Activated T-cell treated with anti-CD3 and anti-CD28 coated beads, Interleukin-2, amount 50 U/mL, for 1 hour (primary cell): Measurements from ENCODE around the gene BANK1.
"Not testable (repeated sequence)": the region's sequence is repeated elsewhere in the genome, so short reads cannot be mapped to it uniquely, and the experiment has no call there.

Source experiments
- DNase-seq: peaks from one replicate; pipeline ENCODE4 v3.0.0-alpha.2; 2020

Gene BANK1

DNA sequence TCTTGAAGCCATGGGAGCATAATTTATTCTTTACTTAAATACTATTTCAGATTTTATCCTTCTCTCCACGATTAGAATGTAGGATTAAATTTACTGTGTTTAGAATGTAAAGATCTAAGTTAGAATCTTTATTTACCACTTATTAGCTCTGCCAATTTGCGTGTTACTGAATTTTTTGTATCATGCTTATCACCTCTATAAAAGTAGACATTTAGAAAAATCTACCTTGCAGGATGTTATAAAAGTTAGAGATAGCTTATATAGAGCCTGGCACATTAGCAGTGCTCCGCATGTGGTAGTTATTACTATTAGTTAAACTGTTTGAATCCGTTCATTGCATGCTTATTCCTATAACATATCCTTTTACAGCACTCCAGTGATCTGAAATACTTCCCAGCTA lies 97.9 kb downstream of the BANK1 start:
- no peak for DNase-seq

DNA sequence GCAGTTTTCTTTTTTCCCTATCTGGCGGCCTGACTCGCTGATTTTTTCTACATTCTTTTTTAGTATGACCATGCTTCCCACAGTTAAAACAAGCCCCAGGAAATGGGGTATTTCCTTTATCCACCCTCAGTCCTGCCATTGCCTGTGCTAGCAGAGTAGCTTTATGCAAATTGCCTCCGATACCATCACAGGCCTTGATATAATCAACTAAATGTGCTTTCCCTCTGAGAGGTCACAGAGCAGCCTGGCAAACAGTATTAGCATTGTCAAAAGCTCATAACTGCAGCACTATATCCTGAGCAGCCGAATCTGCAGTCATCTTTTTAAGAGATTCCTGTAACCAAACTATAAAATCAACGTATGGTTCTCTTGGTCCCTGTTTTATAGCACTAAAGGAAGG lies 115.0 kb downstream of the BANK1 start:
- not testable (repeated sequence) for DNase-seq

DNA sequence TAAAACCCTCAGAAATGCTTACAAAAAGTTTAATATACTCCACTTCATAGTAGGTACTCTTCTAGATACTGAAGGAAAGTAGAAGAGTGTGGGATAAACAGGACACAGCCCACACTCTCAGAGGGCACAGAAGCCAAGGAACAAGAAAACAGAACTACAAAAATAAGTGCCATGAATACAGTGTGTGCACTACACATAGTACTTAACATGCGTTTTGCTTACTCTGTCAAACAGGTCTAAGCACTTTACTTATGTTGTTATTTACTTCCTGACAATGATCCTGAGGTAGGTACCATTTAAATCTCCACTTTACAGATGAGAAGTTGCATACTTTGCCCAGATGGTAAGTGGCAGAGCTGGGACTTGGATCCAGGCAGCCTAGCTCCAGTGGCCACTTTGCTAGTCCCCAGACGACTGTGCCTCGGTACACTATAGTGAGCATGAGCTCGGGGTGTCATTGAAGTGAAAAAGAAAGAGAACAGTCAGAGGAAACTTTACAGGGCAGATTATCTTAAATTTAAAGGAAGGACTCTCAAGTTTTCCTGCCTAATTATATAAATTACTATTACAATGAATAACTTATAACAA lies 120.3 kb downstream of the BANK1 start:
- DNase-seq, result no peak

GRCh38 chr4:101911616-101912015 lies 121.1 kb downstream of the BANK1 start:
- no peak for DNase-seq

- no peak for DNase-seq
Measured at GRCh38 chr4:101914761-101915160, 124.2 kb downstream of the BANK1 start.

- no peak for DNase-seq
Measured at GRCh38 chr4:101919373-101919977, 128.9 kb downstream of the BANK1 start.

DNA sequence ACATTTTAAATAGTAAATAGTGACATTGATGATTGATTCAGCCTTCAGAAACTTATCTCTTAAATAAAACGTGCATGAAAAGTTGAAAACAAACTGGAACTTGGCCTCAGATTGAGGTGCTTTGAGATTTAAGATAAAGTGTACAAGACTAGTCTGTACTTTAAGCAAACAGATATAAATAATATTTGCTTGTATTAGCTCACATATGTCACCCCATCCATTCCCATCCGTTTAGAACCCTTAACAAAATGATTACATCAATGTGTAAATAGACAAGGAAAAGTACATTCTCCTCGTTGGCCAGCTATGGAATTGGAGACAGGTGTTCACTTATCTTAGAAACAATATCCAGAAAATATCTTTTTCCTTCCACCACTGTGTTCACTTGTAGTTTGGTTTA lies 130.8 kb downstream of the BANK1 start:
- DNase-seq, result no peak

- no peak for DNase-seq
Measured at GRCh38 chr4:101931619-101932018, 141.1 kb downstream of the BANK1 start.

- no peak for DNase-seq
Measured at GRCh38 chr4:101933855-101934254, 143.3 kb downstream of the BANK1 start.

- DNase-seq, result no peak
Measured at GRCh38 chr4:101938836-101939235, 148.3 kb downstream of the BANK1 start.

GRCh38 chr4:101941816-101942358 lies 151.4 kb downstream of the BANK1 start:
- DNase-seq, result no peak

GRCh38 chr4:101942891-101943290 lies 152.4 kb downstream of the BANK1 start:
- no peak for DNase-seq

GRCh38 chr4:101944649-101945048 lies 154.1 kb downstream of the BANK1 start:
- DNase-seq, result no peak

DNA sequence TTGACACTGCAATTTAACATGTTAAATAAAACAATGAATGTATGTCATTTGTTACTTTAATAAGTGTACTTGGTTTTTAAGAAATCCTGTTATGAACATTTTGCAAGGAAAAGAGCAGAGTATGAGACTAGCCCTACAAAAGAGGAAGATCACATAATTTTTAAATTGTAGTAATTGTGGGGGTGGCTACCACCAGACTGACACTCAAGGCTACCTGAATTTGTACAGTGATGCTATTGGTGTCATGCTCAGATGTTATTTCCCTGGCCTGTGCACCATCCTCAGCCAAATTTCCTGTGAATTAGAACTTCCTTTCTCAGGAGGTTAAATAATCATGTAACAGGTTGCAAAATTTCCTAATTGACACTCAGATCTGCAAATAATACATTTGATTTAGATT lies 157.5 kb downstream of the BANK1 start:
- no peak for DNase-seq

DNA sequence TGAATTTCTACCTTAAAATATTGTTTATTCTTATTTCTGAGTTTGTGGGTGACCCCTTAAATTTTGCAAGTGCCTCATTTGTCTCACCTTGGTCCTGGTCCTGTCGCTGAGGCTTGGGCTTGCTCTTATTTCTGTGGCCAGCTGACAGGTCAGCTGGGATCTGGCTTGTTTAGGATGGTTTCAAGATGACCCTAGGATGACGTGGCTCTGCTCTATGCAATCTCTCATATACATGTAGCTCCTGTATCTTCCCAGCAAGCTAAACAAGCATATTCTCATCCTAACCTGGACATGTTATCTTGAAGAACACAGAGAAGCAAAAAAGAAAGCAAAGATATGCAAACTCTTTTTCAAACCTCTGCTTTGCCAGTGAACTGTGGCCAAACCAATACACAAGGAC lies 158.4 kb downstream of the BANK1 start:
- no peak for DNase-seq

DNA sequence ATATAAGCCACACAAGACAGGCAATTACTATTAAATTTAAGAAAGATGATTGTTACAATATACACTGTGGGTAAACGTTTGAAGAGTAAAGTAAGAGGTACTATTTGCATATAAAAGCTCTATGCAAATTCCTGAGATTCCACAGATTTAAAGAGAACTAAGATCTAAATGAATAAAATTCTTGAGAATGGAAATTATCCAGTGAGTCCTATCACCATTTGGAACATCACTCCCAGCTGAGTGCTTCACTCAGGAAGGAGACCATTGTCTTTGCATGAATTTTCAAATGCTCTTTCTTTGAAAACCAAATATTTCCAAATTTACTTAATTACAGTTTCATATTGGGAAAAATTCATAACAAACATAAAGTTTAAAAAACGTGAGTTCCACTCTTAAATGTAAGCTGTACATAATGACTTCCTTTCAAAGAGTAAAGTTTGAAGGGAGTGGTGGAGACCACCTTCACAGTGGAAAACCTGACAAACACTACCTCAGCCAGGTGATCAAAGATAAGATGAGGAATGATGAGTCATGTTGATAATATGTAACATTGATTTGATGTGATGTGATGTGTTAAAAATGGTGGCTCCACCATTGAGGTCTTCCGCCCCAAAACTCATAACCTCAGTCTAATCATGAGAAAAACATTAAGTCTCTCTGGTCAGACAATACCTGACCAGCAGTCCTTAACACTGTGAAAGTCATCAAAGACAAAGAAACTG lies 159.9 kb downstream of the BANK1 start:
- DNase-seq, result no peak

- DNase-seq, result no peak
Measured at GRCh38 chr4:101952985-101953384, 162.5 kb downstream of the BANK1 start.

DNA sequence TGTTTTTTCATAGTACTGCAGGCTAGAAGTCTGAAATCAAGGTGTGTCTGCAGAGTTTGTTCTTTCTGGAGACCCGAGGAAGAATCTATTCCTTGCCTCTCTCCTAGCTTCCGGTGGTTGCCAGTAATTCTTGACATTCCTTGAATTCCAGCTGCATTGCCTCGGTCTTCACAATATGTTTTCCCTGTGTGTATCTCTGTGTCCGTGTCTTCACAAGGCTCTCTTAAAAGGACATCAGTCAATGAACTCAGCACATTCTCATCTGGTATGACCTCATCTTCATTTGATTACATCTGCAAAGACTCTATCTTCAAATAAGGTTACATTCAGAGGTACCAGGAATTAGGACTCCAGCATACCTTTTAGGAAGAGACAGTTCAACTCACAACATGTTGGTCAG lies 163.4 kb downstream of the BANK1 start:
- no peak for DNase-seq

- no peak for DNase-seq
Measured at GRCh38 chr4:101954351-101954750, 163.8 kb downstream of the BANK1 start.

GRCh38 chr4:101954975-101955678 lies 164.6 kb downstream of the BANK1 start:
- DNase-seq, result no peak

- no peak for DNase-seq
Measured at GRCh38 chr4:101956068-101956825, 165.7 kb downstream of the BANK1 start.

GRCh38 chr4:101958547-101958946 lies 168.0 kb downstream of the BANK1 start:
- DNase-seq, result no peak

- DNase-seq, result no peak
Measured at GRCh38 chr4:101960431-101960830, 169.9 kb downstream of the BANK1 start.
